SH-SY5Y (cell line): ENCODE data around the gene OR6F1.

Experiments
- GATA2 ChIP-seq: IDR thresholded peaks from 2 replicates; pipeline ENCODE4 v1.6.1; 2011; ENCODE audit warnings: mild to moderate bottlenecking, low read depth, low read length
- GATA3 ChIP-seq: IDR thresholded peaks from 2 replicates; pipeline ENCODE4 v1.6.1; 2011; ENCODE audit warnings: low read depth, mild to moderate bottlenecking, low read length, moderate library complexity

OR6F1 gene

GRCh38 chr1:247716546-247716945 is at the start of gene OR6F1:
Gene OR6F1 (minus strand): TSS chr1:247716646. CDS start chr1:247712755, 3,891 bp downstream.
- TF ChIP-seq GATA3 = no peak
- no peak for TF ChIP-seq GATA2

GRCh38 chr1:247760456-247760855 is 44.0 kb upstream of the OR6F1 start, which contains the start of gene OR1C1:
Gene OR1C1 (minus strand): TSS chr1:247760556. CDS start chr1:247758406, 2,150 bp downstream.
- no peak for TF ChIP-seq GATA2
- no peak for TF ChIP-seq GATA3

DNA sequence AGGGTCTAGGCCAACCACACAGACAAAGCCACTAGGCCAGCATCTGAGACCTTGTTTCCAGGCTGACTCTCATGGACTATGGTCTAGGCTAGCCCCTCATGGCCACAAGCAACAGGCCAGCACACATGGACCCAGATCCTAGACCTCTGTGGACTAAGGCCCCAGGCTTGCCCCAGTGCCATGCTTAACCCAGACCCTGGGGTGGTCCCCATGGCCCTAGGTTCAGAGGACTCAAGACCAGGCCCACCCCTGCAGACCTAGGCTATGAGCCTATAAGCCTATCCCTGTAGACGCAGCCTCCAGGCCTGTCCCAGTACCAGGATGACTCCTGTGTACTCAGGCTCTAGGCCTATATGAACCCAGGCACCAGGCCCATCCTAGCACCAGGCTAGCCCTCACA is 33.4 kb upstream of the OR6F1 start:
- TF ChIP-seq GATA2 (no peak), GATA3 (no peak)

GRCh38 chr1:247748041-247748440 is 31.6 kb upstream of the OR6F1 start, which contains the start of gene OR14A2:
Gene OR14A2 (minus strand): TSS chr1:247748141.
- TF ChIP-seq GATA2 = no peak
- no peak for TF ChIP-seq GATA3

DNA sequence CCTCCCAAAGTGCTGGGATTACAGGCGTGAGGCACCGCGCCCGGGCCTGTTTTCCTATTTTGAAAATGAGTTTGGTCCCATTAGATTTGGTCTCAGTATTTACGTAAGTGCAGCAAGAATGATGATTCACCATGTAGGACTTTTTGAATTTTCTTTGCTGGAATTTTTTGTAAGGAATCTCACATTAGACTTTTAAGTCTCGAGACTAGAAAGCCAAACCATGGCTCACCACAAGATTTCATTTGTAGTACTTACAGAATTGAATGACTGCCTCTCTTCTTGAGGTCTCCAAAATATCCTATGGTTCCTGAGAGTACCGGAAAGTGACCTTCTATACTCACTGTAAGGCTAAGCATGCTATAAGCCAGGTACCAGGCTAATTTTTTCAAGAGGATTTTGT is 31.2 kb upstream of the OR6F1 start:
- TF ChIP-seq GATA3 (no peak), GATA2 (no peak)

GRCh38 chr1:247746391-247746935 is 30.0 kb upstream of the OR6F1 start:
- no peak for TF ChIP-seq GATA3
- TF ChIP-seq GATA2 = no peak

DNA sequence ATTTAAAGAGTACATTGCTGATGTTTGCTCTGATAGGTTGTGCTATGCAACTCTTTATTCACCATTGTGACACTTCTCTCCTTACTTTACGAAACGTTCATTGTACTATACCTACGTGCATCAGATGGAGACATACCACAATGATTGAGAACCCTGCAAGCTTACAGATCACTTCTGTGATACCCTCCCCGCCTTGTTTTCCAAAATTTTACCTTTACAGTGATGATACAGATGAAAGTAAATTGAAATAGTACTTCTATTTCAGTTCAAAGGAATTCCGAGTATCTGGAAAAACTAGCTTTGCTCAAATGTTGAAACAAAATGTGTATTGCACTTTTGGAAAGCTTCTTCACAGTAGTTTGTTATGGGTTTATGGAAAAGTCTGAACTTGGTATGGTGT is 25.3 kb upstream of the OR6F1 start:
- TF ChIP-seq GATA3 = no peak
- TF ChIP-seq GATA2 = no peak

GRCh38 chr1:247740721-247741120 is 24.3 kb upstream of the OR6F1 start:
- TF ChIP-seq GATA3 = no peak

DNA sequence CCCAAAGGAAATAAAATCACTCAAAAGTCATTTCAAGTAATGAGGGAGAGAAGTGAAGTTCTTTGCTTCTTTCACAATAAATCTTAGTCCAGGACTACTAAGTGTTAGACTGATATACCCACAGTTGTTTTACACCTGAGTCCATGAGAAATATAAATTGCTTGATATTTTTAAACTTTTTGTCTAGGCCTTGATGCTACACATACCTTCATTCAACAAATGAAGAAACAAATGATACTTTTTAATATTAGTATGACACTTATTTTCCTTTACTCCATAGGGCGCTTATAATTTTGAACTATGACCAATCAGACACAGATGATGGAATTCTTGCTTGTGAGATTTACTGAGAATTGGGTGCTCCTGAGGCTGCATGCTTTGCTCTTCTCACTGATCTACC is 21.9 kb upstream of the OR6F1 start, which contains the start of gene OR14K1:
OR14K1 (plus strand) TSS at position 301 of the 400 bp plus-strand sequence; CDS start at position 301, 0 bp downstream.
- TF ChIP-seq GATA3 (no peak), GATA2 (no peak)

- TF ChIP-seq GATA3 = no peak
- TF ChIP-seq GATA2 = no peak
Observed at GRCh38 chr1:247721222-247721621, 4.8 kb upstream of the OR6F1 start.

DNA sequence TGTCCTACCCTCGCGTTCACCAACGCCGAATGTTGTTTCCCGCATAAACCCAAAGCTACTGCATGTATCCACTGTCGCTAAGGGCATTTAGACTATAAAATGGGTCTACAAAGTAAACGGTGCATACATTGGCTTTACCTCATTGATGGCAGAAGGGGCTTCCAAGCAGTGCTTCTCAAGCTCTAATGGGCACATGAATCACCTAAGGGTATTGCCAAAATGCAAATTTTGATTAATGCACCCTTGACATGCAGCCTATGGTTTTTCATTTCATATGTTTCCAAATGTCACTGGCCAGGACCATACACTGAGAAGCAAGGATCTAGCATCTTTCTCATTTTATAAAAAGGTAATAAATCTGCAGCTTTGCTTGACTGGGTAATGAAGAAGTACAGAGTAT is 2.7 kb downstream of the OR6F1 start:
- no peak for TF ChIP-seq GATA3
- no peak for TF ChIP-seq GATA2

GRCh38 chr1:247701338-247701737 is 15.1 kb downstream of the OR6F1 start:
- TF ChIP-seq GATA2 (no peak), GATA3 (no peak)

DNA sequence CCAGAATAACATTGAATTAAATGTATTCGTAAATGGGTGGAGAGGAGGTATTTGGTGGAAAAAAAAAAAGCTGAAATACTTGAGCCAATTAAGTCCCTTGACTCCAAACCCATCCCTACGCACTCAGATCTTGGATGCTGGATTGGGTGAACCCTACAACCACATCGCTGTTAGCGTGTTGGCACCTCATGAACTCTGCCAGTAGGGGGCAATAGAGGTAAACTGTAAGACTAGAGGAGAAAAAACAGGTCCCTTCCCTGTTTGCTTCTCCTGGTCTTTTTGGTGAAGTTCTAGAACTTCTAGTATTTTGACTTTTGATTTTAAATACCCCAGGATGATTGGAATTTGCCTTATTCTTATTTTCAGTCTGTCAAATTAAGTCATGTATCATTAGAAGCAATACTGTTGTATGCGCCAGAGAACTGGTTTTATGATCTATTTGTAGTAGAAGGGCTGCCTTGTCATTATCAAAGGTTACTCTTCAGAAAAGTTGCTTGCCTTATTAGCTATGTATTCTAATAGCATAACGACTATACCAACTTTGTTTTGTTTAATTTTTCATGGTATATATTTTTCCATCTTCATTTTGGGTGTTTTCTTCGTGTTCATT is 35.1 kb downstream of the OR6F1 start:
- TF ChIP-seq GATA2 = no peak
- no peak for TF ChIP-seq GATA3

DNA sequence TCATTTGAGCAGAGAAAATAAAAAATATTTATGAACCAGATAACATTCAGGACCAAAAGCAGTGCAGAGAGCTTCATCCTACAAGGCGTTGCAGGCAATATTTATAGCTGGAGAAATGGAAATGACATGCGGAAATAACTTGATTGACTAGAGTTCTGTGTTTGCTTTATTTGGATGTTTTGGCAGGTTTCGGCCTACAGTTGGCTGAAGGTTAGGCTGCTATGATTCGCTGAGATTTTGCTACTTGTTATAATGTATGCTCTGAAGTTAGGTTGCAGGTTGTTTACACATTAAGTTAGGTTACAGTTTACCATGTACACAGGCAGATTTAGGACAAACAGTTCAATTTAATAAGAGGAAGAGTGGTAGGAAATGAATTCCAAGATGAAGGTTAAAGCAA is 36.3 kb downstream of the OR6F1 start:
- TF ChIP-seq GATA3 = no peak
- no peak for TF ChIP-seq GATA2

DNA sequence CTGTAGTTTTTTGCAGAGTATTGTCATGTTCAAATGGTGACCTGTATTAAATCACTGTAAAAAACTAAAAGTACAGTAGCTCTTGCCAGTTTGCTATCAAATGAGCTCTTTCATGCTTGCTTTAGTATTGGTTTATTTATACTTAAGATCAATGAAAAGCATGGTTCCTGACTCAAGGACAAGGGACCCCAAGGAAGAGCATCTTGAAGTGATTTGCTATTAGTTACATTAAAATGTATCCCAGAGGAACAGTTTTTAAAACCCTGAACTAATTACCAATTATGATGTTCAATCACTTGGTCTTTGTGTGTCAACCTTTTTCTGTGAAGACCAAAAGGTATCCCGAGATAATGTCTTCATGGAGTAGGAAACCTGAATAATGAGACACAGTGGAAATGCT is 36.8 kb downstream of the OR6F1 start, which contains the start of gene OR13G1:
OR13G1 (minus strand) TSS at position 101 of the 400 bp plus-strand sequence. CDS start 6,698 bp downstream, outside the sequence.
- TF ChIP-seq GATA2 (no peak), GATA3 (no peak)
